Erythroblast (primary cell): ENCODE measurements around the gene NOS1AP.

Experiments
- GATA1 ChIP-seq: IDR thresholded peaks from 2 replicates; pipeline ENCODE4 v1.6.1; 2011; ENCODE audit warnings: low read depth, mild to moderate bottlenecking, control low read depth, low read length, moderate library complexity
- POLR2A ChIP-seq: IDR thresholded peaks from 2 replicates; pipeline ENCODE4 v1.6.1; 2011; ENCODE audit warnings: mild to moderate bottlenecking, low read length

GRCh38 chr1:162145280-162145965 is 75.9 kb downstream of the NOS1AP start:
- TF ChIP-seq POLR2A (no peak), GATA1 (no peak)
